Measurements from ENCODE around the gene DUT. TPM values are rescaled to one million over a fixed set of nuclear protein-coding genes. Genes with fewer than 3 reads are reported as not detected.
A peak's percentile ranks its signal among the peaks of the same experiment; 100 is the strongest.

The DUT gene
- total and polyA plus RNA-seq, 9 of the 15 experiments (the other 6 are each of a cell fraction or from before 2014, with no cell fraction given): 13.9 to 235 (median 94.9) TPM

DNA sequence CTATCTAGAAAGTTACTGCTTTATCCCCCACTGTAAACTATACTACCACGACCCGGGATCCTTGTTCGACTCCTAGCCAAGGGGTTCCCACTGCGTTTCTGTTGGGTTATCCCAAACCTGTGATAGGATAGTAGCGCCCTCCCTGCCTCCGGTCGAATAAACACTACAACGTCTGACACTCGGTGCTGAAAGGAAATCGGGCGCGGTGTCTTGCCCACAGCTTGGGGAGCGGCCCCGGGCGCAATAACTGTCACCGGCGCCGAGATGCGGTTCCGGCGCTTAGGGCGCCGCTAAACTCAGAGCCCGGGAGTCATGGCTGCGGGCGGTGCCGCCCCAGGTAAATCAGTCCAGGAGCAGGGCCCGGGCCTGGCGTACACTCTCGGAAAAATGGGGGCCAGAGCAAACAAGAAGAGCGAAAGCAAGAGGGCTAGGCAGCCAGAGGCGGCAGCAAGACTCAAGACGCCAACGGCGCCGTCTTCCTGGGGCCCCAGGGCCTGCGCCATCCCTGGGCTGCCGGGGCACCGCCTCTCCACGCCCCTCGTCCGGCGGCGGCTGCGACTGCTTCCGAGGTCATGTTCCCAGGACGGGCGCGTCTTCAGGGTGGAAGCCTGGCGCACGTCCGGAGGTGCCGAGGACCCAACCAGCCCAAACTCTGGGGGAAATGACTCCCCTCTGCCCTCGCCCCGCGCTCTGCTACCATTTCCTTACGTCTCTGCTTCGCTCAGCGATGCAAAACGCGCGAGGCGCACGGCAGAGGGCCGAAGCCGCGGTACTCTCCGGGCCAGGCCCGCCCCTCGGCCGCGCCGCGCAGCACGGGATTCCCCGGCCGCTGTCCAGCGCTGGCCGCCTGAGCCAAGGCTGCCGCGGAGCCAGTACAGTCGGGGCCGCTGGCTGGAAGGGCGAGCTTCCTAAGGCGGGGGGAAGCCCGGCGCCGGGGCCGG is at the start of gene DUT (continued):
- TF ChIP-seq DIDO1 (tag; IDR thresholded peaks at IDR 0.05; ENCODE audit: low read depth) (no peak; the same call in 1 of the 2 replicates), MAX (CRISPR knock-in tag; IDR thresholded peaks at IDR 0.05) (no peak; the same call in 1 of the 2 replicates)

DNA sequence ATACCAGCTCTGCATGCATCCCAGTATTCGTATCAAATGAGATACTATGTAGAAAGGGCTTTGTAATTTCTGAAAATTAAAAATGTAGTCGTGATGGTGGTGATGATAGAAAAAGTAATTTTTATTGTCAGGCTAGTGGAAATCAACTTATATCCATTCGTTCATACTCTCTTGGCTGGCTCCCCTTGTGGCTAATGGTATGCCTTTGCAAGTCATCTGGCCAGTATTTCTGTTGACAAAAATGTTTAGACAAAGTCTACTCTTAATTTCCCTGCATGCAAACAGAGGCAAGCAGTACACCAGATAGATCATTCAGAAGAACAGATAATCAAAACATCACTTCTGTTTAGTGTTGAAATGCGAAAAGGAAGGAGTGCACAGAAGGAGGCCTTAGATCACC is 49.6 kb upstream of the DUT start:
- no peak for DNase-seq (ENCODE audit: extremely low read depth in 1 of 4, low spot score in 3 of 4)
- H3K9me3 ChIP-seq (replicated peaks; ENCODE audit: control insufficient read depth, insufficient read depth, low read depth, low read length): no peaks in the 10 kb centered on the region
- WGBS (ENCODE audit: insufficient coverage, low coverage, missing lambda C conversion rate): 0% methylated on average over 4 of the region's 4 CpGs
- intact Hi-C loops (cut with micrococcal nuclease) (no loop called here), in situ Hi-C loops (cut with MboI) (no loop called here)
- no peaks in the 10 kb centered on the region for H3K9me1 ChIP-seq (ENCODE audit: control insufficient read depth, insufficient read depth, low read length)
- no peaks in the 10 kb centered on the region for H3K4me1 ChIP-seq (replicated peaks in 1 of 2; ENCODE audit: control insufficient read depth in 2 of 2, insufficient read depth in 2 of 2, low read length in 2 of 2)
- H3K36me3 ChIP-seq (ENCODE audit: control insufficient read depth, insufficient read depth, low read length): no peaks in the 10 kb centered on the region
- no peak overlapping the region for H3K9ac ChIP-seq (ENCODE audit: insufficient read depth in 1 of 2, low read depth in 2 of 2, low read length in 2 of 2)
- no peak for FAIRE-seq
- H2AFZ ChIP-seq (ENCODE audit: low read depth, low read length): no peak overlapping the region
- H3K27me3 ChIP-seq (ENCODE audit: control insufficient read depth in 2 of 2, insufficient read depth in 2 of 2, low read length in 2 of 2): no peaks in the 10 kb centered on the region
- ChIA-PET CTCF (ENCODE audit: low intra/inter-chr PET ratio) (no interaction called here), POLR2A (interaction anchor here (0.7 kb wide), 1 partner anchor 1933 kb away, joined by 3 read pairs; no protein-coding TSS in a partner anchor)
- ATAC-seq: no peak
- no peak overlapping the region for H3K4me3 ChIP-seq
- BruUV-seq (replicated peaks): no TSS peak
- TF ChIP-seq, protein P1, sequence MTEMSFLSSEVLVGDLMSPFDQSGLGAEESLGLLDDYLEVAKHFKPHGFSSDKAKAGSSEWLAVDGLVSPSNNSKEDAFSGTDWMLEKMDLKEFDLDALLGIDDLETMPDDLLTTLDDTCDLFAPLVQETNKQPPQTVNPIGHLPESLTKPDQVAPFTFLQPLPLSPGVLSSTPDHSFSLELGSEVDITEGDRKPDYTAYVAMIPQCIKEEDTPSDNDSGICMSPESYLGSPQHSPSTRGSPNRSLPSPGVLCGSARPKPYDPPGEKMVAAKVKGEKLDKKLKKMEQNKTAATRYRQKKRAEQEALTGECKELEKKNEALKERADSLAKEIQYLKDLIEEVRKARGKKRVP (CRISPR knock-in tag; IDR thresholded peaks at IDR 0.05): no peak
- TF ChIP-seq MCM7 (IDR thresholded peaks at IDR 0.05) (no peak), CHD2 (IDR thresholded peaks at IDR 0.05; ENCODE audit: low read depth, low read length) (no peak), RBM25 (IDR thresholded peaks at IDR 0.05; ENCODE audit: low read depth, low read length, severe bottlenecking) (no peak), STAT5B (CRISPR knock-in tag; IDR thresholded peaks at IDR 0.05) (no peak), MCM2 (IDR thresholded peaks at IDR 0.05; ENCODE audit: low read depth) (no peak)
- TF ChIP-seq, protein P2, sequence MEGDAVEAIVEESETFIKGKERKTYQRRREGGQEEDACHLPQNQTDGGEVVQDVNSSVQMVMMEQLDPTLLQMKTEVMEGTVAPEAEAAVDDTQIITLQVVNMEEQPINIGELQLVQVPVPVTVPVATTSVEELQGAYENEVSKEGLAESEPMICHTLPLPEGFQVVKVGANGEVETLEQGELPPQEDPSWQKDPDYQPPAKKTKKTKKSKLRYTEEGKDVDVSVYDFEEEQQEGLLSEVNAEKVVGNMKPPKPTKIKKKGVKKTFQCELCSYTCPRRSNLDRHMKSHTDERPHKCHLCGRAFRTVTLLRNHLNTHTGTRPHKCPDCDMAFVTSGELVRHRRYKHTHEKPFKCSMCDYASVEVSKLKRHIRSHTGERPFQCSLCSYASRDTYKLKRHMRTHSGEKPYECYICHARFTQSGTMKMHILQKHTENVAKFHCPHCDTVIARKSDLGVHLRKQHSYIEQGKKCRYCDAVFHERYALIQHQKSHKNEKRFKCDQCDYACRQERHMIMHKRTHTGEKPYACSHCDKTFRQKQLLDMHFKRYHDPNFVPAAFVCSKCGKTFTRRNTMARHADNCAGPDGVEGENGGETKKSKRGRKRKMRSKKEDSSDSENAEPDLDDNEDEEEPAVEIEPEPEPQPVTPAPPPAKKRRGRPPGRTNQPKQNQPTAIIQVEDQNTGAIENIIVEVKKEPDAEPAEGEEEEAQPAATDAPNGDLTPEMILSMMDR (IDR thresholded peaks at IDR 0.05 in 2 of 3, conservative IDR thresholded peaks at IDR 0.05 in 1 of 3; ENCODE audit: insufficient read depth in 2 of 3, low read depth in 1 of 3, low read length in 3 of 3): 0 out of 6 replicates have a peak, but pooled peaks of 1 of the 3 experiments have one; percentile 1
- no peak overlapping the region for H3K27ac ChIP-seq (ENCODE audit: extremely low read depth, low read depth, low read length)
- no peaks in the 10 kb centered on the region for H3K79me2 ChIP-seq (ENCODE audit: control insufficient read depth, insufficient read depth, low read length)
- H4K20me1 ChIP-seq (replicated peaks; ENCODE audit: control insufficient read depth, insufficient read depth, low read length): no peaks in the 10 kb centered on the region
- no peak overlapping the region for H3K4me2 ChIP-seq (ENCODE audit: insufficient read depth, low read length)

Measured in K562 (cell line).